ENCODE results near the gene DBNDD2. TPM values are rescaled to one million over a fixed set of nuclear protein-coding genes. Genes with fewer than 3 reads are reported as not detected.

The DBNDD2 gene
- total RNA-seq, 1 donor from 2014 or later, result 19.6 TPM

DNA sequence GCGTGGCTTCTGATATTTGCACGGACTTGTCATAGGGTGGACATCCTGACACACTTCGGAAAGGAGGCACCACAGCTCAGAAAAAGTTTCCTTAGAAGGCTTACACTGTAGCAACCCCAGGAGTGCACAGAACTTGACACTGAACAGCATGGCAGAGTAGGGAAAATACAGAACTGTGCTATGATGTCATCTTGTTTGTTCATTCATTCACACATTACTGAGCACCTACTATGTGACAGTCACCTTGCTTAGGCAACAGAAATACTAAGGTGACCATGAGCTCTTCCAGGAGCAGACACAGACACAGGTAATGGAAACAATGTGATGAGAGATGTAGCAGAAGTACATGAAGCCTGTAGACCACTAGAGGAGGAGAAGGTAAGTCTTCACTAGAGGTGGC lies 5.4 kb downstream of the DBNDD2 start:
- intact Hi-C loops (cut with micrococcal nuclease), result no loop called here

DNA sequence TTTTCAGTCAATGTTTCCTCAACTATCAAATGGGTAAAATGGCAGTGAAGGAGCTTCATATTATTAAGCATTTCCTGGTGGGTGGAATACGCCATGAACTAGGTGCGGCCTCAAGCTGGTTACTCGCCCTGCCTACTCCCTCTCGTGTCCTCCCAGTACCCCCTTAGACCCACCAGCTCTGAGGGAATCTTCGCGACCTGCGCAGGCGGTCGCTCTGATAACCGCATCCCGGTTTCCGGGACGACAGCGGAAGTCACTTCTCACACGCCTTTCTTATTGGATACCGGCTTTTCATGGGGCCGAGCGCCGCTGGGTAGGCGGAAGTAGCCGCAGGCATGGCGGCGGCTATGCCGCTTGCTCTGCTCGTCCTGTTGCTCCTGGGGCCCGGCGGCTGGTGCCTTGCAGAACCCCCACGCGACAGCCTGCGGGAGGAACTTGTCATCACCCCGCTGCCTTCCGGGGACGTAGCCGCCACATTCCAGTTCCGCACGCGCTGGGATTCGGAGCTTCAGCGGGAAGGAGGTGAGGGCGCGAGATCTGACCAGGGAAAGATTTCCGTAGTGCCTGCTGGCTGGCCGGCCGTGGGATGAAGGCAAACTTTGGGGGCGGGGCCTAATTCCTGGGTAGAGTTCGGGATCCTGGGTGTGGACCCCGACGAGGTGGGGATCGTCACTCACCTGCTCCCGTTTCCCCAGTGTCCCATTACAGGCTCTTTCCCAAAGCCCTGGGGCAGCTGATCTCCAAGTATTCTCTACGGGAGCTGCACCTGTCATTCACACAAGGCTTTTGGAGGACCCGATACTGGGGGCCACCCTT lies 7.9 kb downstream of the DBNDD2 start, which contains the start of gene PIGT:
Gene PIGT (plus strand): TSS at position 320 of the 816 bp plus-strand sequence. CDS start 16 bp downstream, at position 336.
- intact Hi-C loops (cut with micrococcal nuclease), result loop anchor here (1.0 to 5.0 kb wide), 10 partner anchors 9 to 764 kb away; partner anchors contain the start of genes ACOT8, ADA, SYS1 and ZSWIM3

DNA sequence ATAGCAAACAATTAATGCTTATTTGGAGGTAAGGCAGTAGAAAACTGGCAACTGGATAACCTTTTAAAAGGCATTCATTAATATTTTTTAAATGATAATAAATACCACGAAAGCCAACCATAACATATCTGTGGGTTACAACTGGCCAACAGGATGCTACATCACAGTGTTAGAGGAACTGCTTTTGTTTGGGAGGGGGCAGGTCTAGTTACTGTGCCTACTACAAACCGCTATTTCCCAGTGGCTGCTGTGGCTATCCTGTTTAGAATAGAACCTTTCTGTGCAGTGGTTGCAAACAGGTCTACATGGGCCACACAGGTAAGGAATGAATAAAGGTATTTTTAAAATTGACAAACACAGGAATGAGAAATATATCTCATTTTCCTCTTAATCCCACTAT lies 8.8 kb downstream of the DBNDD2 start:
- intact Hi-C loops (cut with micrococcal nuclease), result loop anchor here (1.0 to 5.0 kb wide), 10 partner anchors 10 to 765 kb away; partner anchors contain the start of genes ACOT8, ADA, SYS1 and ZSWIM3

DNA sequence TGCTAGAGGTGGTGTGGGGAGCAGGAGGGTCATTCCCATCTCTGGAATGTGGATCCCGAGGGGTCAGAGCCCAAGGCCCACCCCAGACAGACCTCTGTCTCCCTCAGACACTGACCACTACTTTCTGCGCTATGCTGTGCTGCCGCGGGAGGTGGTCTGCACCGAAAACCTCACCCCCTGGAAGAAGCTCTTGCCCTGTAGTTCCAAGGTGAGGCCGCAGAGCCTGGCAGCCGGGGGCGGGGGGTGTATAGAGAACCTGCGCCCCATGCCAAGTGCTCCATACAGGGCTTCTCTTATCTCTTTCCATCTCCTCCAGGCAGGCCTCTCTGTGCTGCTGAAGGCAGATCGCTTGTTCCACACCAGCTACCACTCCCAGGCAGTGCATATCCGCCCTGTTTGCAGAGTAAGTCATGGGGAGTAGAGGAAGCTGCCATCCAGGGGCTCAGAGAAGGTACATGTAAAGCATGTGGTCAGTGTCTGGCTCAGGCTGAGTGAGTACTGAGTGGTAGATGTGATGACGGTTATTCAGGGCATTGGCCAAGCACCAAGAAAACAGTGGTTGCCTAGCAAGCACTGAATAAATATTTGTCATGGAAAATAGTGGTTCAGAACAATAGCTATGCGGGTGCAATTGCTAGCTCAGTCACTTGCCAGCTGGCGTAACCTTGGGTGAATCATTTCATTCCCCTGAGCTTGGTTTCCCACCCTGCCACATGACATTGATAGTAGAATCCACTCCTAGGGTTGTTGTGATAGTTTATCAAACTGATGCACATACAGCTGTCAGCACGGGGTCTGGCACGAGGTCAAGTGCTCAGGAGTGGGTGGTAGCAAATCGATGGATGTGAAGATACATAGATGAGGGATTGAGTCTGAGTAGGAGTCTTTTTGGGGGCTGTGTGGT lies 11.4 kb downstream of the DBNDD2 start:
- intact Hi-C loops (cut with micrococcal nuclease), result loop anchor here (5.0 kb wide), 3 partner anchors 438 to 767 kb away; partner anchors contain the start of genes ACOT8, ADA and ZSWIM3

DNA sequence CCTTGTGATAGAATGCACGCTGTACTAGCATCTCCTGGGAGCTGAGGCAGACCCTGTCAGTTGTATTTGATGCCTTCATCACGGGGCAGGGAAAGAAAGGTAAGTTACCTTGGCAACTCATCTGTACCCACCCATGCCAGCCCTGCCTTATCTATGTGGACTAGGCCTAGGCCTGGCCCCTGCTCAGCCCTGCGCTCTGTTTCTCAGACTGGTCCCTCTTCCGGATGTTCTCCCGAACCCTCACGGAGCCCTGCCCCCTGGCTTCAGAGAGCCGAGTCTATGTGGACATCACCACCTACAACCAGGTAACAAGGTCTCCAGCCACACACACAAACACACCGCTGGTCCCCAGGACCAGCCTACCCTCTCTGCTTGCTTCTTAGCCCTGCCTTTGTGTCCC lies 12.0 kb downstream of the DBNDD2 start:
- intact Hi-C loops (cut with micrococcal nuclease), result no loop called here

DNA sequence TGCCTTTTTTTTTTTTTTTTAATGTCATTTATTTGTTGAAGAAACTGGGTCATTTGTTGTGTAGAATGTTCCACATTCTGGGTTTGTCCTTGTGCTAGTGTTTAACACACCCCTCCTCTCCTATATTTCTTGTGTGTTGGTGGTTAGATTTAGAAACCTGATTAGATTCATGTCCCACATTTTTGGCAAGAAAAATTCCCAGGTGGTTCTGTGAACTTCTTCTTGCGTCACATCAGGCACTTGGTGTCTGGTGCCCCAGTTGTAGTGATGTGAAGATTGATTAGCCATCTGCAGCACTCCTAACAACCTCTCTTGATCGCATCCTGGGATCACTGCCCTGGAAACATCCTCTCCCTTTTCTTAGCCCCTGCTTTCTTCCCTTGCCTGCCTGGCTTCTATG lies 15.6 kb downstream of the DBNDD2 start:
- intact Hi-C loops (cut with micrococcal nuclease), result no loop called here

DNA sequence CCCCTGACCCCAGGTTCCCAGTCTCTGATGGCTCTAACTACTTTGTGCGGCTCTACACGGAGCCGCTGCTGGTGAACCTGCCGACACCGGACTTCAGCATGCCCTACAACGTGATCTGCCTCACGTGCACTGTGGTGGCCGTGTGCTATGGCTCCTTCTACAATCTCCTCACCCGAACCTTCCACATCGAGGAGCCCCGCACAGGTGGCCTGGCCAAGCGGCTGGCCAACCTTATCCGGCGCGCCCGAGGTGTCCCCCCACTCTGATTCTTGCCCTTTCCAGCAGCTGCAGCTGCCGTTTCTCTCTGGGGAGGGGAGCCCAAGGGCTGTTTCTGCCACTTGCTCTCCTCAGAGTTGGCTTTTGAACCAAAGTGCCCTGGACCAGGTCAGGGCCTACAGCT lies 17.5 kb downstream of the DBNDD2 start:
- intact Hi-C loops (cut with micrococcal nuclease), result no loop called here

DNA sequence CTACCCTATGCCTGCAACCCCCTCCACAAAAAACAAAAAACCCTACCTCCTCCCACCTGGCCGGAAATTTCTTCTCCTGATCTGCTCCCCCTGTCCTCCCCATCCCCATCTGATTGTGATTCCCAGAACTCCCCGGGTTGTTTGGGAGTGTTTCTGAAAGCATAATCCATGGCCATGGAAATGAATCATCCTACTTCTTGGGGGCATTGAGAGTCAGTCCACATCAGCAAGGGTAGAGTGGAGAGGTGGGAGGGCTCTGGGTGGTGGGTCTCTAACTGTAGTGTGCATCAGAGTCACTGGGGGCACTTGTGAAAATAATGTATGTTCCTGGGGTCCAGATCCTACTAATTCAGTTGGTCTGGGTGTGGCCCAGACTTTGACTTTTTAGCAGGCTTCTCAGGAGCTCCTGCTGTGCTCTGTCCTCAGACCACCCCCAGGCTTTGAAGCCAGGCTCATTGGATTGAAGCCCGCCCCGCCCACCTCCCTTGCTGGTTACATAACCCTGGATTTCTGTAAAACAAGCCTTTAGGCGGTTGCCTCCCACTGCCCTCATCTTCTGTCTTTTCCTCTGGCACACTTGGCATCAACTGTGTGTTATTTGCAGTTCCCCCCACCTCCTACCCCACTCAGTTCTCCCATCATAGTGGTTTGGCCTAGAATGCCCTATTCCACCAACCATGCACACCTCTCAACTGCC lies 18.4 kb downstream of the DBNDD2 start:
- intact Hi-C loops (cut with micrococcal nuclease), result no loop called here

DNA sequence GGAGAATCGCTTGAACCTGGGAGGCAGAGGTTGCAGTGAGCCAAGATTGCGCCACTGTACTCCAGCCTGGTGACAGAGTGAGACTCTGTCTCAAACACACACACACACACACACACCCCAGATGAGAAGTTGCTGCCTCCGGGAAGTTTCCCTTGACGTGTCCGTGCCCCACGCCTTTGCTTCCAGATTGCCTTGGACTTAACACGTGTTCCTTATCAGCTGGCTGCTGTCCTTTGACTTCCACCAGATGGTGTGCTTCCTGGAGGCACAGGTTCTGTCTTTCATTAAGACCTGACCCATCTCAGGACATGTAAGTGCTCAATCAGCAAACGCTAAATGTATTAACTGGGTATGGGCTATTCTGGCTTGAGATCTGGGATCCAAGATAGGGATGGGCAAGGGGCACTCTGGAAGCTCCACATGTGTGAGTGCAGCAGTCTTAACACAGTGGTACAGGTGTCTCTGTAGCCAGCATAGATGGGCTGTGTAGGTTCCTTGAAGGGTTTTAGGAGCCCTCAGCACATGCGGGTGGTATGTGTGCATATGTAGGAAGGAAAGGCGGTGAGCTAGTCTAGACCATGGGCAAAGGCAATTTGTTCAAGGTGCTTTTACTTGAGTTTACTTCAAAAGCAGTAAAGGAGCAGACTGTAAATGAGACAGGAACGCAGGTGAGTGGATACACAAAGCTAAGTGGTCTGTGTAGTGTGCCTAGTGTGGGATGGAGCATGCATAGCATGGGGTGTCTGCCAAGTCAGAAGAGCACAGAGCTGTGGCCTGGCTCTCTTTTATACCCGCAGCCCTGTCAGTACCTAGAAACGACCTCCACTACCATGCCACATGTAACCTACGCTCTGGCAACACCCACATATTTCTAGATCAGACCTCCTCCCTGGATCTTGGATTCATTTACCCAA lies 19.4 kb downstream of the DBNDD2 start:
- intact Hi-C loops (cut with micrococcal nuclease), result no loop called here

DNA sequence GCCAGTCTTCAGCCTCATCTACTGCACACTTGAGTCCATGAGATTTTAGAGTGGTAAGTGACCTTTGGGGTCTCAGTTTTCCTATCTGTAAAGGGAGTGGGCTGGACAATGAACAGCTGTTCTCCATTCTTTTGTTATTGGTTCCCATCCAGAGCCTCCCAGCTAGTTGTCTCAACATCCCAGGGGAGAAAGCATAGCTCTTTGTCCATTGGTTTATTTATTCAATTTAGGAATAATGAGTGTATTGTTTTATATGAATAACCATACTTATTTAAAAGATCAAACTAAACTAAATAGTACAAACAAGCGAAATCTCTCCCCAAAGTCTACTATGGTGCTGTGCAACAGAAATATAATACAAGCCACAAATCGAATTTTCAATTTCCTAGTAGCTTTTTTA lies 21.5 kb downstream of the DBNDD2 start:
- intact Hi-C loops (cut with micrococcal nuclease), result no loop called here

DNA sequence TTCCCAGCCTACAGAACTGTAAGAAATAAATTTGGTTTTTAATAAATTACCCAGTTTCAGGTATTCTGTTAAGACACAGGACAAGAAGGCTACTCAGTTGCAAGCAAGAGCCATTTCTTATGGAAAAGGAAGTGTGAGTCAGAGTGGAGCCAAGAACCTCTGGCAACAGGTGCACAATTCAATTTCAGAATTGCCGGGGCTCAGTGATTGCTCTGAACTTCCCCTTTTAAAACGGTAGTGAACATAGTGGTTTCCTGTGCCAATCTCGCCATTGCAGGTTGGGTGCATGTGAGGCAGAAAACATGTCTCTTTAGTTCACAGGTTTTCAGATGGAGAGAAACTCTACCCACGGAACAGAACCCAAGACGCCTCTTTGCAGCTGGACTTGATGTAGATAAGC lies 24.2 kb downstream of the DBNDD2 start:
- intact Hi-C loops (cut with micrococcal nuclease), result no loop called here

DNA sequence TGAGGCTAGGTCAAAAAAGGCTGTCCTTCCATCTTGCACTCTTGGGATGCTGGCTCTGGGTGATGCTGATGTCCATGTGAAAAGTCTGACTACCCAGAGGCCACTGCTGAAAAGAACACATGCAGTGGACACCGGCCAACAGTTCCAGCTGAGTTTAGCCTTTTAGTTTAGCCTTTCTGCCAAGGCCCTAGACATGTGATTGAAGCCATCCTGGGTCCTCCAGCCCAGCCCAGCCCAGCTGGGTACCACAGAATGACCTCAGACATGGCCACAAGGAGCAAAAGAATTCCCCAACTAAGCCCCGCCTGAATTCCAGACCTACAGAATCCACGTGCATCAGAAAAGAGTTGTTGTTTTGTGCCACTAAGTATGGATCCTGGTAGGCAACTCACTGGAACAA lies 25.2 kb downstream of the DBNDD2 start:
- intact Hi-C loops (cut with micrococcal nuclease), result no loop called here

DNA sequence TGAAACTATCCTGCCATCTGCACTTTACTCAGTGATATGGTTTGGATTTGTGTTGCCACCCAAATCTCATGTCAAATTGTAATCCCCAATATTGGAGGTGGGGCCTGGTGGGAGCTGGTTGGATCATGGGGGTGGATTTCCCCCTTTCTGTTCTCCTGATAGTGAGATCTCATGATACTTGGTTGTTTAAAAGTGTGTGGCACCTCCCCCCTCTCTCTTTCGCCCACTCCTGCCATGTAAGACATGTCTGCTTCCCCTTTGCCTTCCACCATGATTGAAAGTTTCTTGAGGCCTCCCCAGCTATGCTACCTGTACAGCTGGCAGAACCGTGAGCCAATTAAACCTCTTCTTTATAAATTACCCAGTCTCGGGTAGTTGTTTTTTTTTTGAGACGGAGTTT lies 25.9 kb downstream of the DBNDD2 start:
- intact Hi-C loops (cut with micrococcal nuclease), result no loop called here

DNA sequence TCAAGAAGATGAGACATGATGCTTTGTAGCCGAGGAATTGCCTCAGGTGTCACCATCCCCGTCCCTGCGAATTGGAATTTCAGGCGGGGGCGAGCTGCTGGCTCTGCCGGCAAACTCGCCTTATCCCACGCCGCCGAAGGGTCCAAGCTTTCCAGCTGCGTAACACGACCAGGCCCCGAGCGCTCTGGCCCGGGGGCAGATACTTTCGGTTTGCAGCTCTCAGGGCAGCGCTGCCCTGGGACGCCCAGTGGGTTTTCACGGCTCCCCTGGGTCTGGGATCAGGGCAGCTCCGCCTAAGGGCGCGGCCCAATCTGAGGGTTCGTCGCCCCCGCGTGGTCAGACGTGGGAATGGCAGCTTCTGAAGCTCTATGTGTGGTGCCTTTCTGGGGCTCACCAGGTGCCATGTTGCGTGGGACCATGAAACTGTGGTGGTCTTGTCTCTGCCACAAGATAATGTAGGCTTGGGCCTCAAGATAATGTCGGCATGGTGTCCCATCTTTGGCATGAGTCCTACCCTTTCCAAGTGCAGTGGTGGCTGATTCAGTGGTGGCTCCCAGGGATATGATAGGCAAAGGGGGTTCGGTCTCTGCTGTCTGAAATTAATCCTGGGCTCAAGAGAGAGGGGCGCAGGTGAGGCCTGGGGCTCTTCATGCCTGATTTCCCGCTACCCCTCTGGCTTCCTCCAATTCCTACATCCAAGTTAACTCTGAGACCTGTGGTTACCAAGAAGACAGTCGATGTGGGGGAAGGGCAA lies 28.8 kb downstream of the DBNDD2 start:
- intact Hi-C loops (cut with micrococcal nuclease), result loop anchor here (1.0 to 2.0 kb wide), 6 partner anchors 14 to 118 kb away; partner anchors contain the start of genes PIGT and SYS1

DNA sequence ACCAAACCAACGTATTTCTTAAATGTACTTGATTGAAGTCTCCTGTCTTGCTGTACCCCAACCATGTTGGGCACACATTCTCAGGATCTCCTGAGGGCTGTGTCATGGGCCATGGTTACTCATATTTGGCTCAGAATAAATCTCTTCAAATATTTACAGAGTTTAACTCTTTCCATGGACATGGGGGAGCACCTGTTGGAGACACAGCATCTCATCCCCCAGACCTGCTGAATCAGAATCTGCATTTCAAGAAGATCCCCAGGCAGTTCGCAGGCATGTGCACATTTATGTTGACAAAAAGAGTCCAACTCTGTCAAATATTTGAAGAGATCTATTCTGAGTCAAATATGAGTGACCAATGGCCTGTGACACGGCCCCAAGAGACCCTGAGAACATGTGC lies 32.3 kb downstream of the DBNDD2 start:
- intact Hi-C loops (cut with micrococcal nuclease), result no loop called here

DNA sequence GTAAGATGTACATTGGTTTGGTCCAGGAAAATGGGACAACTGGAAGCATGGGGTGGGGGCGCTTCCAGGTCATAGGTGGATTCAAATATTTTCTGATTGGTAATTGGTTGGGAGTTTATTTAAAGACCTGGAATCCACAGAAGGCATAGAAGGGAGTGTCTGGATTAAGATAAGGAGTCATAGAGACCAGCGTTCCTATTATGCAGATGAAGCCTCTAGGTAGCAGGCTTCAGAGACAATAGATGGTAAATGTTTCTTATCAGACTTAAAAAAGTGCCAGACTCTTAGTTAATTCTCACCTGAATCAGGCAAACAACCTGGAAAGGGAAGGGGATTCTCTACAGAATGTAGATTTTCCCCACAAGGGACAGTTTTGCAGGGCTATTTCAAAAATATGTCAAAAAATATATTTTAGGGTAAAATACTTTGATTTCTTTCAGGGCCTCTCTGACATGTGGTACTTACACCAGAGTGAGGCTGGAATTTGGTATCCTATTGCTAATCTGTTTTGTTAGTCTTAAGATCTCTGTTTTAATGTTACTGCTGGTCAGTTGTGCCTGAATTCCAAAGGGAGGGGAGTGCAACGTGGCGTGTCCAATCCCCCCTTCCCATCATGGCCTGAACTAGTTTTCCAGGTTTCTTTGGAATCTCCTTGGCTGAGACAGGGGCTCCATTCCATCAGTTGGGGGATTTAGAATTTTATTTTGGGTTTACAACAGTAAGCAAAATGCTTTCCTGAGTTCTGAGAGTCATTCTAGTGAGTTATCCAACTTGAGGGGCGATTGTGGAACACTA lies 33.0 kb downstream of the DBNDD2 start:
- intact Hi-C loops (cut with micrococcal nuclease), result no loop called here

DNA sequence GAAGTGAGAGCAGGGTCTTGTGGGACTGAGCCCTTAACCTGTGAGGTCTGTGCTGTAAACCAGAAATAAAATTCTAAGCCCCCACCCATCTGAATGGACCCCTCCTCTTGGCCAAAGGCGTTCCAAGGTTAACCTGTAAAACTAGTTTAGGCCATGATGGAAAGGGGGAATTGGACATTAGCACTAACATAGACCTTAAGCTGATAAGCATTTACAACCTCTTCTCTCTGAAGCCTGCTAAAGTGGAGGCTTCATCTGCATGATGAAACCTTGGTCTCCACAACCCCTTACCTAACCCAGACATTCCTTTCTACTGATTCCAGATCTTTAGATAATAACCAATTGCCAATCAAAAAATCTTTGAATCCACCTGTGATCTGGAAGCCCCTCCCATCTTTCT lies 33.7 kb downstream of the DBNDD2 start:
- intact Hi-C loops (cut with micrococcal nuclease), result no loop called here

DNA sequence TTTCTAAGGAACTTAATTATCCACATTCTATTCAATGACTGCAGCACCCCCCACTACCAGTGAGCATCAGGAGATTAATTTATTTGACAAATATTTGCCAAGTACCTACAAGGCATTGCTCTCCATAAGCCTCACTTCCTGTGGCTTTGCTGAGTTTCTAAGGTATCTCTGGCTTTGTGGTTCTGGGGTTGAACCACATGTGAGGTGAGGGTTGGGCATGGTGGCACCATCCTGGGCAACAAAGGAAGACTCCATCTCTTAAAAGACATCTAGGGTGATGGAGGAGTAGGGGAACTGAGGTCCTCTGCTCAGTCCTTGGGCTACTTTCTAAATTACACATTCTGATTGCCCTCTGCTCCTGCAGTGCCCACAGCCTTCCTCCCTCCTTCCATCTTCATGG lies 36.0 kb downstream of the DBNDD2 start:
- intact Hi-C loops (cut with micrococcal nuclease), result no loop called here
